ENCODE data around the gene PIAS1. TPM values are rescaled to one million over a fixed set of nuclear protein-coding genes. Genes with fewer than 3 reads are reported as not detected.
"Not testable (repeated sequence)": the region's sequence is repeated elsewhere in the genome, so short reads cannot be mapped to it uniquely, and the experiment has no call there.

PIAS1 gene
- total RNA-seq, 1 donor from 2014 or later: 17.1 TPM

GRCh38 chr15:68200016-68200861 is 146.1 kb downstream of the PIAS1 start:
- DNase-seq (ENCODE audit: low spot score in 2 of 2): no peak
- intact Hi-C loops (cut with DNase I): no loop called here

GRCh38 chr15:68201153-68201878 is 147.2 kb downstream of the PIAS1 start:
- DNase-seq (ENCODE audit: low spot score in 2 of 2): no peak
- H3K36me3 ChIP-seq: no peaks in the 10 kb centered on the region
- no peak overlapping the region for H3K4me3 ChIP-seq
- no peaks in the 10 kb centered on the region for H3K9me3 ChIP-seq
- no peak for TF ChIP-seq CTCF (IDR thresholded peaks at IDR 0.05)
- no peak overlapping the region for H3K27ac ChIP-seq
- intact Hi-C loops (cut with DNase I): no loop called here
- H3K27me3 ChIP-seq: no peaks in the 10 kb centered on the region
- peaks cover 6 to 18% of the 10 kb centered on the region in 2 donors for H3K4me1 ChIP-seq

More at GRCh38 chr15:68200016-68200861, 146.1 kb downstream of the PIAS1 start:
- Histone ChIP-seq H3K4me3 (no peak overlapping the region), H3K27me3 (no peaks in the 10 kb centered on the region), H3K36me3 (peaks cover 0 to 3% of the 10 kb centered on the region in 2 donors), H3K4me1 (peaks cover 5 to 15% of the 10 kb centered on the region in 2 donors), H3K27ac (no peak overlapping the region), H3K9me3 (no peaks in the 10 kb centered on the region)
- TF ChIP-seq CTCF (IDR thresholded peaks at IDR 0.05): no peak

- Histone ChIP-seq H3K4me3 (no peak overlapping the region), H3K27me3 (no peaks in the 10 kb centered on the region), H3K36me3 (no peaks in the 10 kb centered on the region), H3K4me1 (peaks cover 6 to 18% of the 10 kb centered on the region in 2 donors), H3K9me3 (no peaks in the 10 kb centered on the region), H3K27ac (no peak overlapping the region)
- DNase-seq (ENCODE audit: low spot score in 2 of 2): no peak
- intact Hi-C loops (cut with DNase I): no loop called here
- TF ChIP-seq CTCF (IDR thresholded peaks at IDR 0.05): no peak
Observed at GRCh38 chr15:68201879-68202261, 147.8 kb downstream of the PIAS1 start.

GRCh38 chr15:68202994-68203393 is 148.9 kb downstream of the PIAS1 start:
- peaks cover 6 to 18% of the 10 kb centered on the region in 2 donors for H3K4me1 ChIP-seq
- DNase-seq (ENCODE audit: low spot score in 2 of 2); H3K4me3 ChIP-seq; H3K36me3 ChIP-seq; H3K9me3 ChIP-seq; intact Hi-C loops (cut with DNase I); H3K27ac ChIP-seq; H3K27me3 ChIP-seq: not testable (repeated sequence)

- DNase-seq (ENCODE audit: low spot score in 2 of 2): peak in 1 of 2 donors; percentile 59
- no peak overlapping the region for H3K4me3 ChIP-seq
- H3K36me3 ChIP-seq: no peaks in the 10 kb centered on the region
- H3K27ac ChIP-seq: no peak overlapping the region
- intact Hi-C loops (cut with DNase I): no loop called here
- no peaks in the 10 kb centered on the region for H3K27me3 ChIP-seq
- TF ChIP-seq CTCF (IDR thresholded peaks at IDR 0.05): no peak
- peaks cover 6 to 18% of the 10 kb centered on the region in 2 donors for H3K4me1 ChIP-seq
- no peaks in the 10 kb centered on the region for H3K9me3 ChIP-seq
Observed at GRCh38 chr15:68203486-68203885, 149.4 kb downstream of the PIAS1 start.

- no peak overlapping the region for H3K27ac ChIP-seq
- no peaks in the 10 kb centered on the region for H3K36me3 ChIP-seq
- intact Hi-C loops (cut with DNase I): no loop called here
- peak in 1 of 2 donors; percentile 40 for DNase-seq (ENCODE audit: low spot score in 2 of 2)
- H3K4me3 ChIP-seq: no peak overlapping the region
- TF ChIP-seq CTCF (IDR thresholded peaks at IDR 0.05): no peak
- H3K9me3 ChIP-seq: no peaks in the 10 kb centered on the region
- peaks cover 6 to 18% of the 10 kb centered on the region in 2 donors for H3K4me1 ChIP-seq
- no peaks in the 10 kb centered on the region for H3K27me3 ChIP-seq
Observed at GRCh38 chr15:68203956-68204355, 149.8 kb downstream of the PIAS1 start.
